CD4-positive, alpha-beta T cell treated with Interleukin-21 for 1 hour (primary cell): ENCODE data around the gene BAIAP3.

Source experiments
- DNase-seq: peaks from one replicate; pipeline ENCODE4 v3.0.0-alpha.2; 2020

BAIAP3 gene

DNA sequence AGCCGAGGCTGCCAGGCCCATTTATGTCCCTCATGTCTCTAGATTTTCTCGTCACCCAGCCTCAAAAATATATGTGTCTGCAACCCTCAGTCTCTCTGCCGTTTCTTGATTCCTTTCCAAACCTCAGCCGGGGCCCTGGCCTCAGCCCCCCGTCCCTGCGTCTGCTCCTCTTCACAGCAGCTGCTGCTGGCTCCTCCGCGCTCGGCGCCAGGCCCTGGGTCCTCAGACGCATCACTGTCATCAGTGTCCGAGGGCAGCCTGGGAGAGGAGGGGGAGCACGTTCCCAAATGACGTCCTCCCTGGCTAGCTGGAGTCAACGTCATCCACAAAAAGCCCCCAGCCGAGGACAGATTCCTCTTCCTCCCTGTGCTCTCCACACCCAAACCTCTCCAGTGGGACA, 15.9 kb downstream of the BAIAP3 start:
- no peak for DNase-seq

DNA sequence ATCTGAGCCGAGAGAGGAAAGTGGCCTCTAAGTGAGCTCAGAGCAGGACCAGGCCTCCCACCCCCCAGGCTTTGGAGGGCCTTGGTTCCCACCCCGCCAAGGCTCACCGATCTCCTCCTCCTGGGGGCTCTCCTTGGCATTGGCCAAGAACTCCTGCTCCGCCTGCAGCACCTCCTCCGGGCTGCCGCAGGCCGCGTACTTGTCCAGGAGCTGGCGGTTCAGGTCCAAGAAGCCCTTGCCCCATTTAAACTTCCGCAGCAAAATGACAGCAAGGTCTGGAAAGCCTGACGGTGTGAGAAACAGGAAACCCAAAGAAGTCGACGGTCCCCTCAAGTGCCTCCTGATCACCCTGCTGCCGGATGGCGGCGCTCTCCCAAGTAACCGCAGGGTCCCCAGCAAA, 16.5 kb downstream of the BAIAP3 start:
- DNase-seq: no peak

DNA sequence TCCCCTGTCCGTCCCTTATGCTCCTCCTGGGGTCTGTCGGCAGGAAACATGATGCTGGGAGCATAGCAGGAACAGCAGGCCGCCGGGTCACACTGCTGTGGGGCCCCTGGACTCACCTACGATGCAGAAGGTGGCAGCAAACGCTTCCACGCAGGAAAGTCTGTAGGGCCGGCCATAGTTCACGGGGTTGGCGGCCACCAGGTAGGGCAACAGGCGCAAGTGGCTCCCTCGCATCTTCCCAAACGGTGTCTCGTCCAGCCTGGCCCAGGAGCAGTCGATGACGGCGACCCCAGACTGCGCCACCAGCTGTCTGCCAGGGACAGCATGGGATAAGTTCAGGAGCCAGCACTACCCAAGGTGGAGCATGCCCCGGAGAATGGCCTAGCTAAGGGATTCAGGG, 17.2 kb downstream of the BAIAP3 start:
- no peak for DNase-seq

DNA sequence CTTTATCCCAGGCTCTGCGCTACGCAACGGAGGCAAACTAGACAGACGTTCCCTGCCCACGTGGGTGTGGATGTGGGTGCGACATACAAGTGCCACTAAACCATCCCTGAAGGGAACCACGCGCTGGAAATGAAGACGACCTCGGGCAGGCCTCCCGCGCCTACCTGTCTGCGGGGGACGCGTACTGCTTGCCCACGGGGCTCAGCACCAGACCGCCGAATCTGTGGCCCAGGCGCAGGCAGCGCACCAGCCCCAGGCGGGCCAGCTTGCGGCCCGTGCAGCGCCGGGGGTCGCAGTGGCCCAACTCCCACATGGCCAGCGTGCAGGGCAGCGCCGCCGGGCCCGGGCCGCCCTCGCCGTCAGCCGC, 17.8 kb downstream of the BAIAP3 start:
- DNase-seq: no peak

GRCh38 chr16:1351582-1352362, 18.3 kb downstream of the BAIAP3 start, which contains the start of the genes GNPTG and TSR3:
Gene GNPTG, plus strand, starts transcription at chr16:1351931. Its CDS starts 35 bp downstream, at chr16:1351966.
Gene TSR3, minus strand, starts transcription at chr16:1351878. Its CDS starts 74 bp downstream, at chr16:1351804.
- peak; percentile 89 for DNase-seq

- no peak for DNase-seq
Observed at GRCh38 chr16:1354815-1355540, 21.5 kb downstream of the BAIAP3 start.

- DNase-seq: no peak
Observed at GRCh38 chr16:1355591-1355990, 22.1 kb downstream of the BAIAP3 start.

GRCh38 chr16:1356061-1356900, 22.8 kb downstream of the BAIAP3 start:
- no peak for DNase-seq

GRCh38 chr16:1357906-1358566, 24.6 kb downstream of the BAIAP3 start:
- no peak for DNase-seq

DNA sequence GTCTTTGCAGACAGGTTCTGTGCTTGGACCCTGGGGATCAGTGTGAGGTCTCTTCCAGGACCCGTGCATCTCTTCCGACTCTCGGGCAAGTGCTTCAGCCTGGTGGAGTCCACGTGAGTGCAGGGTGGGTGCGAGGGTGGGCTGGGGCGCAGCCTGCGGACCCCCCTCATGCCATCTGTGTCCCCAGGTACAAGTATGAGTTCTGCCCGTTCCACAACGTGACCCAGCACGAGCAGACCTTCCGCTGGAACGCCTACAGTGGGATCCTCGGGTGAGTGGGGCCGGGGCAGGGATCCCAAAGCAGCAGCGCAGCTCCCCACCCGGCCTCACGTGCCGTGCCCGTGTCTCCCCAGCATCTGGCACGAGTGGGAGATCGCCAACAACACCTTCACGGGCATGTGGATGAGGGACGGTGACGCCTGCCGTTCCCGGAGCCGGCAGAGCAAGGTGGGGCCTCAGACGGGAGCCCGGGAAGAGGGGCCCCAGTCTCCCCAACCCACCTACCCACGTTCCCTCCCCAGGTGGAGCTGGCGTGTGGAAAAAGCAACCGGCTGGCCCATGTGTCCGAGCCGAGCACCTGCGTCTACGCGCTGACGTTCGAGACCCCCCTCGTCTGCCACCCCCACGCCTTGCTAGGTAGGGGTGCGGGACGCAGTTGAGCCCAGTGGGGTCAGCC, 28.4 kb downstream of the BAIAP3 start:
- no peak for DNase-seq

DNA sequence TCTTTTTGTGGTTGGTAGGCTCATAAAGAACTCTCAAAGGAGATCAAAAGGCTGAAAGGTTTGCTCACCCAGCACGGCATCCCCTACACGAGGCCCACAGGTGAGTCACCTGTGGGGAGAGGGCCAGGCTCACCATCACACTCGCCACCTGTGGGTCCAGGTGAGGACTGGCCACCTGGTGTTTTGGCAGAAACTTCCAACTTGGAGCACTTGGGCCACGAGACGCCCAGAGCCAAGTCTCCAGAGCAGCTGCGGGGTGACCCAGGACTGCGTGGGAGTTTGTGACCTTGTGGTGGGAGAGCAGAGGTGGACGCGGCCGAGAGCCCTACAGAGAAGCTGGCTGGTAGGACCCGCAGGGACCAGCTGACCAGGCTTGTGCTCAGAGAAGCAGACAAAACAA, 29.4 kb downstream of the BAIAP3 start:
- DNase-seq: no peak

- peak; percentile 68 for DNase-seq
Observed at GRCh38 chr16:1363501-1364041, 30.1 kb downstream of the BAIAP3 start.

- DNase-seq: no peak
Observed at GRCh38 chr16:1364510-1364909, 31.1 kb downstream of the BAIAP3 start.

DNA sequence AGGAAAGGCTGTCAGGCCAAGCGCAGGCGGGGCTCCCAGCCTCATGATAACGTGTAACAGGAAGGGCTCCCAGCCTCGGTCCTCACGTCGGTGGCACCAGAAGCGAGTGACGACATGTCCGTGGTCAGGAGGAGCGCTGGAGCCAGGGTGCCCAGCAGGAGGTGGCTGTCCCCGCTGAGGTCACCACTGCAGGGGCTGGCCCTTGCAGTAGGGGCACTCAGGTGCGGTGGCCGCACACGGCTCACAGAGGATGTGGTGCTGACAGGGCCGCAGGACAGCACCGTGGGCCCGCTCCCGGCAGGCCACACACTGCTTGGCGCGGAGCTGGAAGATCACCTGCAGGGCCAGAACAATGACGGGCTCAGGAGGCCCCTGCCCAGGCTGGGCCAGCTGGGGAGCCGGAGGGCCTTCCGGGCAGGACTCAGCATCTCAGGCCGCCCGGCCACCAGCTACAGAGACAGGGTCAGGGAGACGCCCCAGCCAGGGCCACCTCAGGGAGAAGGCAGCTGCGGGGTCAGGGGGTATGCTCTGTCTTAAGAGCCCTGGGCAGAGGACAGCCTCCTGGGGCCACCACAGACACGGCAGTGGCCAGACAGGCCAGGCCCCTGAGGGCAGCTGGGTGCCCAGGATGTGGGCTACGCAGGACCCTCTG, 32.7 kb downstream of the BAIAP3 start:
- no peak for DNase-seq

DNA sequence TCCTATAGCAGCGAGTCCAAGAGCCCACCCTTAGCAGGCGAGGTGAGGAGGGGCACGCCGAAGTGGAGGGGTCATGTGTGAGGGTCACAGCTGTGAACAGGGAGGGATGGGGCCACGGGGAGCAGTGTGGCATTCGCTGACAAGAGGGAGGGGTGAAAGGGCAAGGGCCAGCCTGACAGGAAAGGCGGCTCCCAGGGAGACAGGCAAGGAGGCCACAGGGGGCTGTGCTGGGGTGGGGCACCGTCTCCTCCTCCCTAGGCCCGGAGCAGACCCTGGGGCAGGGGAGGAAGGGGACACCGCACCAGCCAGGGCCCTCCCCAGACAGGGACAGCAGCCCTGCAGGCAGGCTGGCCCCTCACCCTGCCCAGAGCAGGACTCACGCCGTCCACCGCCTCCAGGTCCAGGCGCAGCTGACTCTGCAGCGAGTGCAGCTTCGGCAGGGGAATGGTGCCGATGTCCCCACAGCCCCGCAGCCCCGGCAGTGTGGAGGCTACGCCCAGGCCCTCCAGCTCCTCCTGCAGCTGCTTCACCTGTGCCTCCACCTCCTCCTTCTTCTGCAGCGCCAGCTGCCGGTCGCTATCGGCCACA, 33.4 kb downstream of the BAIAP3 start:
- DNase-seq: no peak

DNA sequence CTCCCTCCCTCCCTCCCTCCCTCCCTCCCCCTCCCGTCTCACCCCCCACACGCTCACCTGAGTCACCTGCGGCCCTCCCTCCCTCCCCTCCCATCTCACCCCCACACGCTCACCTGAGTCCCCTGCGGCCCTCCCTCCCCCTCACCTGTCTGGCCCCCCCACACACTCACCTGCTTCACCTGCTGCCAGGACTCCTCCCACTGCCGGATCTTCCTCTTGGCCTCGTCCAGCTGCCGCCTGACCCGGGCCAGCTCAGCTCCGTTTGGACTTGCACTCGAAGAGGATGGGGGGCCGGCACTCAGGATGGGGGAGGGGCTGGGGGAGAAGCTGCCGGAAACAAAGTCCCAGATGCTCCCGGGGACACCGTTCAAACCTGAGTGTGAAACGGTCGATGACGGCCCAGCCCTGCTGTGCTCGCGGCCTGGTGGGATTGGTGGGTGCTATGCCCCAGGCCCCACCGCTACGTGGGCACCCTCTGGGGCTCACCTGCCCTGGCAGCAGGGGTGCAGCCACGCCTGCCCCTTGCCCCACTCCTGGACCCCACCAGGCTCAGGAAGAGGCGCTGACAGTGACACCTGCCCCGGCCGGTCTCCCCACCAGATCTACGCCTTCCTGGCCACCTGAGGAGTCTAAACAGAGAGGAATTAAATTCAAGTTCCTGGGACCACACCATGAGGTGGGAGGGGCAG, 34.2 kb downstream of the BAIAP3 start:
- DNase-seq: no peak

GRCh38 chr16:1371054-1371978, 37.9 kb downstream of the BAIAP3 start:
- DNase-seq: no peak

DNA sequence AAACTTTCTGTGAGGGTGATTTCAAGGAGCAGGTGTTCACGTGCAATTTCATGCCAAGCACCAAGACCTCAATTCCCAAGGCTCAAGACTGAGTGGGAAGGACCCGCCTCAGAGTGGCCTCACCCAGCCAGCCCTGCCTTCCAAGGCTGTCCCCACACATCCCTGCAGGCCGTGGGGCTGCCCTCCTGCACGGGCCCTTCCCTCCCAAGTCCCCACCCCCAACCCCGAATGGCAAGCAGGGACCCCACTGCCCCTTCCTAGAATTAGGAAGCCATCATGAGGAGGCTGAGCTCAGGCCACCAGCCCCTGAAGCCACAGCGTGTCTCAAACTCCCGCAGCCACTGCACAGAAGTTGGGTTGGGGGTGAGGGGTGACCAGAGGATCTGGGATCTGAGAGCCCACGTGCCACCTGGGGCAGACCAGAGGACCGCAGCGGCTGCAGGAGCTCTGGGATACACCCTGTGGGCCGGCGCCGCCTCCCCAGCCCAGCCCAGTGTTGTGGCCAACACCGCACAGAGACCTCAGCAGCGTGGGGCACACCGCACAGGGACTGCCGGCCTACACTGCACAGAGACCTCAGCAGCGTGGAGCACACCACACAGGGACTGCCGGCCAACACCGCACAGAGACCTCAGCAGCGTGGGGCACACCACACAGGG, 39.0 kb downstream of the BAIAP3 start:
- DNase-seq: no peak
